GM12878 (cell line): ENCODE results near the gene TSEN54. TPM values are rescaled to one million over a fixed set of nuclear protein-coding genes. Genes with fewer than 3 reads are reported as not detected.

Source experiments
- ATAC-seq: fragments of 200-7000 bp; cut with Tn5 transposase; 3 replicates; pipeline ENCODE4 v1.9.1; 2020; ENCODE audit warnings: mild to moderate bottlenecking, moderate library complexity
- BruUV-seq: library from RNA; stranded (reverse); fragments of 400-500 nt; replicated peaks from 2 replicates; lab custom pipeline; 2021; lab: Mats Ljungman, UMichigan
- CTCF ChIA-PET: fragments of 300-600 bp; sonication (Branson Sonifier 250); formaldehyde crosslinking; extraction: SDS; loops from one replicate; lab custom pipeline; 2021; ENCODE audit warnings: inconsistent platforms; lab: Yijun Ruan, JAX
- POLR2A ChIA-PET: fragments of 350-600 bp; formaldehyde crosslinking; extraction: SDS; loops from one replicate; lab custom pipeline; 2021; ENCODE audit warnings: inconsistent platforms; lab: Charles Lee
- RAD21 ChIA-PET: fragments of 300-600 bp; sonication (Branson Sonifier 250); formaldehyde crosslinking; loops from one replicate; lab custom pipeline; 2023; ENCODE audit warnings: antibody characterized with exemption; ENCODE audit not compliant: unreplicated experiment; lab: Charles Lee
- SMC1A ChIA-PET: fragments of 300-600 bp; sonication (Branson Sonifier 250); formaldehyde crosslinking; loops from one replicate; lab custom pipeline; 2023; ENCODE audit not compliant: unreplicated experiment, uncharacterized antibody; lab: Charles Lee
- DNase-seq: peaks from one replicate; pipeline ENCODE4 v3.0.0-alpha.2; 2011; ENCODE audit warnings: low read depth, low spot score
- FAIRE-seq: peaks from 3 replicates; lab custom pipeline; 2011; peaks lifted over from hg19 to GRCh38; lab: Jason Lieb, UNC
- H2AFZ ChIP-seq: 2 replicates; pipeline ENCODE4 v1.6.0; 2011; ENCODE audit warnings: low read depth, low read length, control low read depth; ENCODE audit not compliant: control insufficient read depth
- H3K27ac ChIP-seq: 2 replicates; pipeline ENCODE4 v1.5.1; 2011; ENCODE audit warnings: control low read depth; ENCODE audit not compliant: control insufficient read depth, insufficient read depth
- H3K27me3 ChIP-seq, 2 experiments: replicated peaks in 1 of 2; 2 replicates each; pipeline versions ENCODE4 v1.6.0 to v1.6.1; 2011; ENCODE audit warnings: low read length in 1 of 2; ENCODE audit not compliant: control insufficient read depth in 2 of 2, insufficient read depth in 2 of 2
- H3K36me3 ChIP-seq, 2 experiments: 2 replicates each; pipeline ENCODE4 v1.5.1; 2011; ENCODE audit warnings: low read length in 1 of 2; ENCODE audit not compliant: control insufficient read depth in 2 of 2, insufficient read depth in 2 of 2
- H3K4me1 ChIP-seq: 2 replicates; pipeline ENCODE4 v1.6.1; 2011; ENCODE audit warnings: mild to moderate bottlenecking, low read length, moderate library complexity, mixed read lengths; ENCODE audit not compliant: control insufficient read depth, insufficient read depth
- H3K4me2 ChIP-seq: 2 replicates; pipeline ENCODE4 v1.6.0; 2011; ENCODE audit warnings: control low read depth; ENCODE audit not compliant: control insufficient read depth, insufficient read depth
- H3K4me3 ChIP-seq: fragments of 200-600 bp; sonication (generic); 2 replicates; pipeline ENCODE4 v1.5.1; 2016
- H3K79me2 ChIP-seq: 2 replicates; pipeline ENCODE4 v1.6.0; 2011; ENCODE audit warnings: low read length; ENCODE audit not compliant: control insufficient read depth, insufficient read depth
- H3K9ac ChIP-seq: 2 replicates; pipeline ENCODE4 v1.8.0; 2011; ENCODE audit warnings: low read length, control low read depth, mixed read lengths; ENCODE audit not compliant: control insufficient read depth, insufficient read depth
- H3K9me3 ChIP-seq: replicated peaks from 3 replicates; pipeline ENCODE4 v1.5.1; 2011; ENCODE audit warnings: mild to moderate bottlenecking, low read length; ENCODE audit not compliant: control insufficient read depth, insufficient read depth
- H4K20me1 ChIP-seq: 2 replicates; pipeline ENCODE4 v1.6.0; 2011; ENCODE audit not compliant: control insufficient read depth, insufficient read depth
- ATF3 ChIP-seq: IDR thresholded peaks from 2 replicates; pipeline ENCODE4 v1.6.1; 2011; ENCODE audit warnings: low read depth, mild to moderate bottlenecking, low read length, moderate library complexity, borderline replicate concordance; ENCODE audit errors: extremely low read depth
- BACH1 ChIP-seq: fragments of 450-650 bp; IDR thresholded peaks from 2 replicates; pipeline ENCODE4 v1.6.1; 2017; ENCODE audit warnings: mild to moderate bottlenecking, borderline replicate concordance
- BHLHE40 ChIP-seq, 2 experiments: fragments of 450-650 bp in 1 of 2; IDR thresholded peaks; 2 replicates each; pipeline ENCODE4 v1.6.1; 2011 to 2017; ENCODE audit warnings: low read depth in 2 of 2, borderline replicate concordance in 1 of 2, improper control_type of control experiment in 1 of 2, low read length in 1 of 2, mild to moderate bottlenecking in 1 of 2
- BRCA1 ChIP-seq: IDR thresholded peaks from 2 replicates; pipeline ENCODE4 v1.6.1; 2011; ENCODE audit warnings: low read depth, low read length, improper control_type of control experiment
- CBFB ChIP-seq: IDR thresholded peaks from 2 replicates; pipeline ENCODE4 v1.6.1; 2016; ENCODE audit warnings: antibody characterized with exemption, low read depth
- CTCF ChIP-seq, 3 experiments: IDR thresholded peaks in 2 of 3; conservative IDR thresholded peaks in 1 of 3; 2 replicates each; pipeline ENCODE4 v1.5.1; 2011; ENCODE audit warnings: low read depth in 3 of 3, low read length in 3 of 3, mild to moderate bottlenecking in 3 of 3, control low read depth in 2 of 3, moderate library complexity in 2 of 3, inconsistent platforms in 1 of 3, mixed read lengths in 1 of 3; ENCODE audit not compliant: control insufficient read depth in 2 of 3, insufficient read depth in 1 of 3; ENCODE audit errors: extremely low read depth in 1 of 3
- ESRRA ChIP-seq: IDR thresholded peaks from 2 replicates; pipeline ENCODE4 v1.6.1; 2012; ENCODE audit warnings: mild to moderate bottlenecking, low read length, improper control_type of control experiment
- GABPA ChIP-seq: IDR thresholded peaks from 2 replicates; pipeline ENCODE4 v1.6.1; 2014; ENCODE audit warnings: antibody characterized with exemption, low read depth, mild to moderate bottlenecking, inconsistent platforms
- HDGF ChIP-seq: fragments of 450-650 bp; IDR thresholded peaks from 2 replicates; pipeline ENCODE4 v1.6.1; 2016; ENCODE audit warnings: antibody characterized with exemption
- IKZF1 ChIP-seq: fragments of 450-650 bp; conservative IDR thresholded peaks from 2 replicates; pipeline ENCODE4 v1.6.1; 2017; ENCODE audit warnings: antibody characterized with exemption, mild to moderate bottlenecking
- MEF2B ChIP-seq: fragments of 450-650 bp; IDR thresholded peaks from 2 replicates; pipeline ENCODE4 v1.6.1; 2018; ENCODE audit warnings: mild to moderate bottlenecking, moderate library complexity; ENCODE audit not compliant: partially characterized antibody, poor library complexity, severe bottlenecking
- NFYA ChIP-seq: IDR thresholded peaks from 2 replicates; pipeline ENCODE4 v1.6.1; 2011; ENCODE audit warnings: low read depth, mild to moderate bottlenecking, low read length, improper control_type of control experiment, borderline replicate concordance
- NR2C1 ChIP-seq: fragments of 450-650 bp; IDR thresholded peaks from 2 replicates; pipeline ENCODE4 v1.6.1; 2017; ENCODE audit warnings: antibody characterized with exemption, mild to moderate bottlenecking, moderate library complexity
- NR2C2 ChIP-seq: IDR thresholded peaks from 2 replicates; pipeline ENCODE4 v1.6.1; 2011; ENCODE audit warnings: borderline replicate concordance, low read depth; ENCODE audit not compliant: control insufficient read depth, insufficient read length
- TCF12 ChIP-seq: IDR thresholded peaks from 2 replicates; pipeline ENCODE4 v1.6.1; 2011; ENCODE audit warnings: low read depth, mild to moderate bottlenecking, low read length
- ZBTB33 ChIP-seq: fragments of 450-650 bp; IDR thresholded peaks from 2 replicates; pipeline ENCODE4 v1.6.1; 2017; ENCODE audit warnings: mild to moderate bottlenecking
- WGBS: methylation state at CpG from one replicate; pipeline ENCODE4 v1.1.6; 2016; ENCODE audit warnings: low lambda C conversion rate; ENCODE audit not compliant: insufficient replicate concordance, insufficient coverage; ENCODE audit errors: missing lambda C conversion rate; 5-methylcytosine and 5-hydroxymethylcytosine counted together
- in situ Hi-C: fragments of 300-500 bp; cut with MboI; formaldehyde crosslinking; loops from 9 replicates; pipeline ENCODE4 v1.14.3; 2018; ENCODE audit warnings: mixed read lengths
- intact Hi-C: fragments of 100-400 bp; cut with micrococcal nuclease; formaldehyde crosslinking; loops from one replicate; pipeline ENCODE4 v1.14.2; 2022; ENCODE audit not compliant: unreplicated experiment
- polyA plus RNA-seq, 11 experiments: library from polyadenylated mRNA; depleted of rRNA in 4 of 11; unstranded in 6 of 11; stranded (reverse) in 5 of 11; fragments of >200 nt; fragmentation: Nextera tagmentation in 4 of 11; fragmentation: Illumina TruSeq in 1 of 11; extraction: Ambion mirVana in 4 of 11; extraction: Trizol in 1 of 11; gene quantifications; 1 replicate in 1 of 11; 2 replicates in 10 of 11; pipeline versions ENCODE4 v1.2.1 to v1.2.3, GENCODE V29; 2011 to 2016; ENCODE audit warnings: inconsistent platforms in 2 of 11, missing spikeins in 2 of 11, low read depth in 1 of 11
- total RNA-seq, 4 experiments: library from RNA; depleted of rRNA in 3 of 4; stranded (reverse); fragments of >200 nt in 3 of 4; fragmentation: Illumina TruSeq in 1 of 4; extraction: Trizol in 1 of 4; gene quantifications; 2 replicates each; pipeline versions ENCODE4 v1.2.1 to v1.2.3, GENCODE V29; 2013 to 2021
- TF ChIP-seq, protein P1 (sequence below): IDR thresholded peaks from 2 replicates; pipeline ENCODE4 v1.6.1; 2012; ENCODE audit warnings: low read length, inconsistent platforms
- TF ChIP-seq, protein P2 (sequence below): IDR thresholded peaks from 2 replicates; pipeline ENCODE4 v1.6.1; 2012; ENCODE audit warnings: low read depth, low read length, improper control_type of control experiment

The TSEN54 gene
- total and polyA plus RNA-seq, 10 of the 15 experiments (the other 5 are each of a cell fraction or from before 2014, with no cell fraction given), result 7.1 to 48.0 (median 41.1) TPM

GRCh38 chr17:75490953-75491649 is 25.2 kb upstream of the TSEN54 start:
- Histone ChIP-seq H3K9me3 (no peaks in the 10 kb centered on the region), H3K9ac (no peak overlapping the region), H3K79me2 (no peaks in the 10 kb centered on the region), H3K27me3 (no peaks in the 10 kb centered on the region), H3K36me3 (peaks cover 7 to 11% of the 10 kb centered on the region in 2 experiments; a peak in 3 of 4 replicates), H3K4me2 (no peak overlapping the region), H4K20me1 (no peaks in the 10 kb centered on the region), H3K4me1 (peaks cover 13% of the 10 kb centered on the region), H3K4me3 (no peak overlapping the region), H3K27ac (no peak overlapping the region), H2AFZ (no peak overlapping the region)
- no peak for DNase-seq
- ChIA-PET SMC1A (no interaction called here), RAD21 (no interaction called here), POLR2A (no interaction called here), CTCF (no interaction called here)
- in situ Hi-C loops (no loop called here), intact Hi-C loops (no loop called here)
- WGBS, result 69% methylated on average over 19 of the region's 19 CpGs
- BruUV-seq, result no TSS peak
- ATAC-seq, result no peak
- FAIRE-seq, result no peak
- no peak for TF ChIP-seq ESRRA
- TF ChIP-seq BHLHE40 (IDR thresholded peaks at IDR 0.05; ENCODE audit: borderline replicate concordance in 1 of 2, low read depth in 2 of 2, low read length in 1 of 2), result no peak
- TF ChIP-seq GABPA, result no peak
- TF ChIP-seq TCF12, result no peak
- TF ChIP-seq, protein P1, sequence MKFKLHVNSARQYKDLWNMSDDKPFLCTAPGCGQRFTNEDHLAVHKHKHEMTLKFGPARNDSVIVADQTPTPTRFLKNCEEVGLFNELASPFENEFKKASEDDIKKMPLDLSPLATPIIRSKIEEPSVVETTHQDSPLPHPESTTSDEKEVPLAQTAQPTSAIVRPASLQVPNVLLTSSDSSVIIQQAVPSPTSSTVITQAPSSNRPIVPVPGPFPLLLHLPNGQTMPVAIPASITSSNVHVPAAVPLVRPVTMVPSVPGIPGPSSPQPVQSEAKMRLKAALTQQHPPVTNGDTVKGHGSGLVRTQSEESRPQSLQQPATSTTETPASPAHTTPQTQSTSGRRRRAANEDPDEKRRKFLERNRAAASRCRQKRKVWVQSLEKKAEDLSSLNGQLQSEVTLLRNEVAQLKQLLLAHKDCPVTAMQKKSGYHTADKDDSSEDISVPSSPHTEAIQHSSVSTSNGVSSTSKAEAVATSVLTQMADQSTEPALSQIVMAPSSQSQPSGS, result no peak
- no peak for TF ChIP-seq NR2C1
- no peak for TF ChIP-seq CBFB
- TF ChIP-seq, protein P2, sequence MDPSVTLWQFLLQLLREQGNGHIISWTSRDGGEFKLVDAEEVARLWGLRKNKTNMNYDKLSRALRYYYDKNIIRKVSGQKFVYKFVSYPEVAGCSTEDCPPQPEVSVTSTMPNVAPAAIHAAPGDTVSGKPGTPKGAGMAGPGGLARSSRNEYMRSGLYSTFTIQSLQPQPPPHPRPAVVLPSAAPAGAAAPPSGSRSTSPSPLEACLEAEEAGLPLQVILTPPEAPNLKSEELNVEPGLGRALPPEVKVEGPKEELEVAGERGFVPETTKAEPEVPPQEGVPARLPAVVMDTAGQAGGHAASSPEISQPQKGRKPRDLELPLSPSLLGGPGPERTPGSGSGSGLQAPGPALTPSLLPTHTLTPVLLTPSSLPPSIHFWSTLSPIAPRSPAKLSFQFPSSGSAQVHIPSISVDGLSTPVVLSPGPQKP, result no peak
- TF ChIP-seq IKZF1, result no peak
- TF ChIP-seq NR2C2, result no peak
- no peak for TF ChIP-seq ATF3
- no peak for TF ChIP-seq CTCF (IDR thresholded peaks at IDR 0.05 in 2 of 3, conservative IDR thresholded peaks at IDR 0.05 in 1 of 3; ENCODE audit: control insufficient read depth in 2 of 3, extremely low read depth in 1 of 3, insufficient read depth in 1 of 3, low read depth in 3 of 3, low read length in 3 of 3)
- TF ChIP-seq NFYA, result no peak
- no peak for TF ChIP-seq BRCA1
- no peak for TF ChIP-seq HDGF
- no peak for TF ChIP-seq ZBTB33
- TF ChIP-seq BACH1, result no peak
- TF ChIP-seq MEF2B, result no peak
